WI38 (cell line): ENCODE results near the gene TLK1.

ENCODE experiments used
- H3K4me3 ChIP-seq: 2 replicates; pipeline ENCODE4 v1.5.1; 2011; ENCODE audit warnings: low read depth, mild to moderate bottlenecking, control low read depth, low read length
- CTCF ChIP-seq: IDR thresholded peaks from 2 replicates; pipeline ENCODE4 v1.5.1; 2012; ENCODE audit warnings: low read depth, mild to moderate bottlenecking, control low read depth, low read length

The TLK1 gene

GRCh38 chr2:171109571-171109970 lies 51.1 kb downstream of the TLK1 start:
- TF ChIP-seq CTCF, result no peak
- no peak overlapping the region for H3K4me3 ChIP-seq

GRCh38 chr2:171109020-171109419 lies 51.7 kb downstream of the TLK1 start:
- no peak for TF ChIP-seq CTCF
- H3K4me3 ChIP-seq, result no peak overlapping the region

GRCh38 chr2:171107803-171108202 lies 52.9 kb downstream of the TLK1 start:
- no peak for TF ChIP-seq CTCF
- H3K4me3 ChIP-seq, result no peak overlapping the region

DNA sequence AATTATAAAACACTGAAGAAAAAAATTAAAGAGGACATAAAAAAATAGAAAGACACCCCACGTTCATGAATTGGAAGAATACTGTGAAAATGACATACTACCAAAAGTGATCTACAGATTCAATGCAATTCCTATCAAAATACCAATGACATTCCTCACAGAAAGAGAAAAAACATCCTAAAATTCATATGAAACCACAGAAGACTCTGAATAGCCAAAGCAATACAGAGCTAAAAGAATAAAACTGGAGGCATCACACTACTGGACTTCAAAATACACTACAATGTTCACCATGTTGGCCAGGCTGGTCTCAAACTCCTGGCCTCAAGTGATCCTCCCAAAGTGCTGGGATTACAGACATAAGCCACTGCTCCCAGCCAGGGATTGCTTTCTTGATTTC lies 56.3 kb downstream of the TLK1 start:
- TF ChIP-seq CTCF, result no peak
- no peak overlapping the region for H3K4me3 ChIP-seq

DNA sequence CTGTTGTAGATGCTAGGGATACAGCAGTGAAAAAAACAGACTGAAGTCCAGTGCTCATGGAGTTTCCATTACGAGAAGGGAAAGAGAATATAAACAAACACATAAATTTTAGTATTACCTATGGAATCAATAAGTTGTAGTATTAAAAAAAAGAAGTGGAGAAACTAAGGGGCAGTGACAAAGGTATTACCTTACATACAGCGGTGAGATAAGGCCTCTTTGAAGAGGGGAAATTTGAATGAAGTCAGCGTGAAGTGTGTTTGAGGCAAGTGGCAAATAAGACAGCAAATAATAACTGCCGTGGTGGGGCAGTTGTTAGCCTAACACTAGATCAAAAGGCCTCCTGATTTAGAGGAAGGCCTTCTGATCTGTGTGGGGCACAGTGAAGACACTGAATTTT lies 57.9 kb downstream of the TLK1 start:
- no peak overlapping the region for H3K4me3 ChIP-seq
- TF ChIP-seq CTCF, result no peak

- TF ChIP-seq CTCF, result no peak
Measured at GRCh38 chr2:171100370-171100769, 60.3 kb downstream of the TLK1 start.

DNA sequence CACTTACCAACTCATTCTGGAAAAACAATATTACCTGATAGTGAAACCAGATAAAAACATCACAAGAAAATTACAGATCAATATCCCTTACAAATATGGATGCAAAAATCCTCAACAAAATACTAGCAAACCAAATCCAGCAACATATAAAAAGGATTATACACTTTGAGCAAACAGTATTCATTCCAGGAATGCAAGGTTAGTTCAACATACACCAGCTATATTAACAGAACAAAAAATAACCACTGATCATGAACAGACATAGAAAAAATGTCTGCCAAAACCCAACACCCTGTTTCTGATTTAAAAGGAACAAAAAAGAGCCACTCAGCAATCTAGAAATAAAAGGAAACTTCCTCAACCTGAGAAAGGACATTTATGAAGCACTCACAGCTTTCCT lies 62.1 kb downstream of the TLK1 start:
- TF ChIP-seq CTCF, result no peak
- no peak overlapping the region for H3K4me3 ChIP-seq

More at GRCh38 chr2:171100370-171100769, 60.3 kb downstream of the TLK1 start:
- no peak overlapping the region for H3K4me3 ChIP-seq
